NCI-H2107 treated with DMSO at 0.1 percent for 48 hours (cell line): ENCODE results near the gene OR4C6.
A peak's percentile ranks its signal among the peaks of the same experiment; 100 is the strongest.

Experiments
- DNase-seq: peaks from one replicate; lab custom pipeline; 2025; ENCODE audit not compliant: unreplicated experiment; lab: John Stamatoyannopoulos, UW

Gene OR4C6

GRCh38 chr11:55661901-55662300 lies at the start of gene OR4C6:
Gene OR4C6 (plus strand): TSS chr11:55662201. CDS start chr11:55665167, 2,966 bp downstream.
- no peak for DNase-seq

GRCh38 chr11:55624531-55624930 lies 37.5 kb upstream of the OR4C6 start:
- DNase-seq: no peak

- no peak for DNase-seq
These were observed 27.2 kb upstream of the OR4C6 start, which contains the start of gene OR4P4 for GRCh38 chr11:55634813-55635212. Gene OR4P4 (plus strand): TSS chr11:55635113.

- no peak for DNase-seq
These were observed 14.0 kb upstream of the OR4C6 start, which contains the start of gene OR4S2 for GRCh38 chr11:55648027-55648426. Gene OR4S2 (plus strand): TSS chr11:55648327. CDS start chr11:55650904, 2,577 bp downstream.

- DNase-seq: no peak
These were observed 9.4 kb upstream of the OR4C6 start for GRCh38 chr11:55652560-55652959.

GRCh38 chr11:55655096-55655495 lies 6.9 kb upstream of the OR4C6 start:
- no peak for DNase-seq

GRCh38 chr11:55658031-55658573 lies 3.9 kb upstream of the OR4C6 start:
- no peak for DNase-seq

GRCh38 chr11:55658608-55659007 lies 3.4 kb upstream of the OR4C6 start:
- no peak for DNase-seq

GRCh38 chr11:55669376-55669775 lies 7.4 kb downstream of the OR4C6 start:
- DNase-seq: no peak

GRCh38 chr11:55673860-55674259 lies 11.9 kb downstream of the OR4C6 start:
- no peak for DNase-seq

GRCh38 chr11:55697817-55698216 lies 35.8 kb downstream of the OR4C6 start:
- no peak for DNase-seq

- DNase-seq: no peak
These were observed 39.4 kb downstream of the OR4C6 start for GRCh38 chr11:55701429-55701828.

- DNase-seq: peak; percentile 12
These were observed 45.0 kb downstream of the OR4C6 start for GRCh38 chr11:55707029-55707428.

- no peak for DNase-seq
These were observed 53.2 kb downstream of the OR4C6 start for GRCh38 chr11:55714982-55715888.
